ENCODE measurements around the gene RGS9. TPM values are rescaled to one million over a fixed set of nuclear protein-coding genes. Genes with fewer than 3 reads are reported as not detected.

Gene RGS9
- total RNA-seq, 1 donor from 2014 or later: 7.9 TPM

- intact Hi-C loops (cut with DNase I): no loop called here
- H3K4me1 ChIP-seq: no peaks in the 10 kb centered on the region
- H3K36me3 ChIP-seq: no peaks in the 10 kb centered on the region
- H3K27ac ChIP-seq: no peak overlapping the region
- ATAC-seq: peak; percentile 29 to 61
- TF ChIP-seq CTCF (IDR thresholded peaks at IDR 0.05): no peak
- H3K9me3 ChIP-seq: no peaks in the 10 kb centered on the region
- no peak overlapping the region for H3K4me3 ChIP-seq
- DNase-seq: no peak
- H3K27me3 ChIP-seq (ENCODE audit: low read depth): peaks cover 5% of the 10 kb centered on the region
Measured at GRCh38 chr17:65243838-65244625, 106.9 kb downstream of the RGS9 start.

DNA sequence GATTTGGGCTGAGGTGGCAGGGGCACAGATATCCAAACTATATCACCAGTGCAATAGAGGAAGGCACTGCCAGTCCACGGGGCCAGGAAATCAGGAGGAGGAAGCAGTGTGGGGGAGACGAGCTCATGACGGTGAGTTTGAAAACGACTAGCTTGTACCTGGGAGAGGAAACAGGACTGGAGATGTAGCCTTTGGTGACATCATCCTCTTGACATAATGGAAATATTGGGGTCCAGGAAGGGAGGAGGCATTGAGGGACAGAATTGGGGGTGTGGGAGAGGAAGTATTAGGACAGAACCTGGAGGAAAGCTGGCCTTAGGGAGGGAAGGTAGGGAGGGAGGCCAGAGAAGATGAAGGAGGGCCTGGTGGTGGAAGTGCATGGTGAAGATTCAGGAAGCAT lies 109.1 kb downstream of the RGS9 start:
- intact Hi-C loops (cut with DNase I): no loop called here
- no peak for TF ChIP-seq CTCF (IDR thresholded peaks at IDR 0.05)
- Histone ChIP-seq H3K4me1 (no peaks in the 10 kb centered on the region), H3K27me3 (ENCODE audit: low read depth) (peaks cover 5% of the 10 kb centered on the region), H3K4me3 (no peak overlapping the region), H3K36me3 (no peaks in the 10 kb centered on the region), H3K9me3 (no peaks in the 10 kb centered on the region), H3K27ac (no peak overlapping the region)
- ATAC-seq (no peak), DNase-seq (no peak)

GRCh38 chr17:65249774-65250173 lies 112.6 kb downstream of the RGS9 start:
- ATAC-seq (no peak), DNase-seq (no peak)
- H3K36me3 ChIP-seq: no peaks in the 10 kb centered on the region
- H3K27me3 ChIP-seq (ENCODE audit: low read depth): no peaks in the 10 kb centered on the region
- TF ChIP-seq CTCF (IDR thresholded peaks at IDR 0.05): no peak
- no peak overlapping the region for H3K4me3 ChIP-seq
- H3K27ac ChIP-seq: no peak overlapping the region
- no peaks in the 10 kb centered on the region for H3K4me1 ChIP-seq
- intact Hi-C loops (cut with DNase I): no loop called here
- H3K9me3 ChIP-seq: no peaks in the 10 kb centered on the region

DNA sequence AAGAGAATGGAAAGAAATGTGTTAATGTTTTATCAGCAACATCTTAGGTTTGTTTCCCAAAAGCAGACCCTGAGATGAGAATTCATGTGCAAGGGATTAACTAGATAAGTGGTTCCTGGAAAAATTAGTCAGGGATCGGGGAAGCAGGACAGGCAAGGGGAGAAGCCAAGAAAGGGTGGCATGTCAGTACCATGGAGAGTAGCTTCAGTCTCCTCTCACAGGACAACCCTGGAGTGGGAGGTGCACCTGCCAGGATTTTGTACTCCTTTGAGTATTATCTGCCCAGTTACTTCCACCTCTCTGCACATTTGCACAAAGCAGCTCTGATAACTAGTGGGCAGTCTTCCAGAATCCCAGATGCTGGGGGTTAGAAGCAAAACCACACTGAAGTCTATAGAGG lies 117.0 kb downstream of the RGS9 start:
- DNase-seq: no peak
- ATAC-seq: no peak
- Histone ChIP-seq H3K4me1 (no peaks in the 10 kb centered on the region), H3K27me3 (ENCODE audit: low read depth) (no peaks in the 10 kb centered on the region), H3K9me3 (no peaks in the 10 kb centered on the region), H3K27ac (no peak overlapping the region), H3K36me3 (no peaks in the 10 kb centered on the region), H3K4me3 (no peak overlapping the region)
- no peak for TF ChIP-seq CTCF (IDR thresholded peaks at IDR 0.05)
- intact Hi-C loops (cut with DNase I): no loop called here

DNA sequence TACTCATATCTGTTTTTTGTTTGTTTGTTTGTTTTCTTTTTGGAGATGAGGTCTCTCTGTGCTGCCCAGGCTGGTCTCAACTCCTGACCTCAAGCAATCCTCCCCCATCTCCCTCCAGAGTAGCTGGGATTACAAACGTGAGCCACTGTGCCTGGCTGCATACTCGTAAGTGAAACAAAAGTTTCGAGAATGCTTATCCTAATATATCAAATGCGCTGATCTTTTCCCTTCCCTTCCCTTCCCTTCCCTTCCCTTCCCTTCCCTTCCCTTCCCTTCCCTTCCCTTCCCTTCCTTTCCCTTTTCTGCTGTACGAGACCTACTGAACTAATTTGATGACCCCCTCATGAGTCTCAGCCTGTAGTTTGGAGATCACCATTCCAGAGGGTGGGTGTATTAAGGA lies 122.1 kb downstream of the RGS9 start:
- TF ChIP-seq CTCF (IDR thresholded peaks at IDR 0.05): no peak
- no peaks in the 10 kb centered on the region for H3K4me1 ChIP-seq
- intact Hi-C loops (cut with DNase I): no loop called here
- no peak for DNase-seq
- no peak for ATAC-seq
- no peak overlapping the region for H3K4me3 ChIP-seq
- no peaks in the 10 kb centered on the region for H3K27me3 ChIP-seq (ENCODE audit: low read depth)
- no peak overlapping the region for H3K27ac ChIP-seq
- no peaks in the 10 kb centered on the region for H3K9me3 ChIP-seq
- no peaks in the 10 kb centered on the region for H3K36me3 ChIP-seq

Data from lower lobe of right lung (tissue), 2 donors.